HG03108 (cell line): ENCODE data around the gene PVALEF.

Source experiments
- ATAC-seq: cut with Tn5 transposase; IDR thresholded peaks from one replicate; pipeline ENCODE4 v1.9.1; 2021; ENCODE audit warnings: moderate library complexity; ENCODE audit not compliant: unreplicated experiment

The PVALEF gene

DNA sequence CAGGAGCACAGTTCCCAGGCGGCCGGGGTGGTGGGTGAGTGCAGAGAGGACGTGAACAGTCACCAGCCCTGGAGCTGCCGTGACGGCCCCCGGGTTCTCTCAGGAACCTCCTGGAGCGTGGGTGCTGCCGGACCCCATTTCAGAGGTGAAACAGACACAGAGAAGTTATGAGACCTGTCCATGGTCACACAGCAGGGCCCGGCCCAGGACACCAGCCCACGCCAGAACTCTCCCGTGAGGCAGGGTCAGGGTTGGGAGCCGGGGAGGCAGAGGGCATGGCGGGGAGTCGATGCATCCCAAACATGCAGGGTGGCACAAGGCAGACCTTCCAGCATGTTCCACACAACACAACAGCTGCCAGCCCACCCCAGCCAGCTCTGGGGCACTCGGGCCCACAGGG lies 3.8 kb upstream of the PVALEF start:
- no peak for ATAC-seq

DNA sequence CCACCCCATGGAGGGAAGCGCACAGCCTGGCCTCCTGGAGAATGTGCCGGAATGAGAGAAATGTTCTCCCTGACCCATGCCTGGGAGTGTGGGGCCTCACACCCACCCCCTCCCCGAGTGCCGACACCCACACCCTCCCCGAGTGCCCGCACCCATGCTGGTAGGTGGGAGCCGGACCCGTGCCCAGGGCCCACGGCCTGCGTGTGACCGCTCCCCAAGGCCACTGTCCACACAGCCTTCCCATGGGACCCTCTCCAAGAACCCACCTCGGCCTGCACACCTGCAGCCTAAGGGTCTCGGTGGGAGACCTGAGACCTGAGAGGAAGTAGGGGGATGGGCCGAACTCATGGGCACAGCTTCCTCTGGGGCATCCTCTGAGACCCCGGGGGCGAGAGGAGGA lies 3.3 kb upstream of the PVALEF start:
- no peak for ATAC-seq

DNA sequence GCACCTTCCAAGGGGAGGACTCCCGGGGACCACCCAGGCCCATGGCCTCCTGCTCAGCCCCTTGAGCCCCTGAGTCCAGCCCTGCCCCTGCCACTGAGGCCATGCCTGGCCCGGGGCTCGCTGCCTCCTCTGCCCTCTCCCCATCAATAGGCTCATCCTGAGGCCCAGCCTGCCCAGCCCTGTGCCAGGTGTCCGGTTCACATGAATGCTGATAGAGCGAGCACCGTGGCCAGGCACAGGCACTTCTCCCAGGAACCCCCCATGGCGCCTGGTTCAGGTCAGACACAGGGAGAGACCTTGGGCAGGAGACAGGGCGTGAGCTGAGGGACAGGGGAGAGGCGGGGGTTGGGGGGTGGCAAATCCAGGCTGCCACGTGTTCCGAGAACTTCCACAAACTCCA lies 2.8 kb upstream of the PVALEF start:
- ATAC-seq: no peak

DNA sequence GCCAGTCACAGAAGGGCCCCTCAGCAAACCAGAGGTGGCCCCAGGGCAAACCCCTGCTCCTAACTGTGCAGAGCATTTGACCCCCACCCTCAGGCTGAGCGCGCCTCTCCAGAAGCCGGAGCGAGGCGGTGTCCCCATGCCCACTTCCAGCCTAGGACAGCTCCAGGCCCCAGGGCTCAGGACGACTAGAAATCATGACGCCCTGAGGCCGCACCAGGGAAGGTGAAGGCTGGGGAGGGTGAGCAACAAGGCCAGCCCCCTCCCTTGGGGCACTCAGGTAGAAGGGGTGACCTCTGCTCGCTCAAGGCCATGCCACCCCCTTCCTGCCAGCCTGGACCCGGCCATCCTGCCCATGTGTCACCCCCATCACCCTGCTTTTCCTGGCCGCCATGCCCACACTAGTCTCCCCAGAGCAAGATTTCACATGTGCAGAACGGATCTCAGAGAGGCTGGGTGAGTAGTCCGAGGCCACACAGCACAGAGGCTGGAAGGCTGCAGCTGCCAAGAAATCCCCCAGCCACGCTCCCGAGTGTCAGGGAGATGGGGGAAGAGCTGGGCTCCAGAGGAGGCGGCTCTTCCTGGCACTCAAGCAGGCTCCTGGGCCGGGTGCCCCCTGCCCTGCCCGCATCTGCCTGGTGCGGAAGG lies 2.1 kb upstream of the PVALEF start:
- ATAC-seq: no peak

DNA sequence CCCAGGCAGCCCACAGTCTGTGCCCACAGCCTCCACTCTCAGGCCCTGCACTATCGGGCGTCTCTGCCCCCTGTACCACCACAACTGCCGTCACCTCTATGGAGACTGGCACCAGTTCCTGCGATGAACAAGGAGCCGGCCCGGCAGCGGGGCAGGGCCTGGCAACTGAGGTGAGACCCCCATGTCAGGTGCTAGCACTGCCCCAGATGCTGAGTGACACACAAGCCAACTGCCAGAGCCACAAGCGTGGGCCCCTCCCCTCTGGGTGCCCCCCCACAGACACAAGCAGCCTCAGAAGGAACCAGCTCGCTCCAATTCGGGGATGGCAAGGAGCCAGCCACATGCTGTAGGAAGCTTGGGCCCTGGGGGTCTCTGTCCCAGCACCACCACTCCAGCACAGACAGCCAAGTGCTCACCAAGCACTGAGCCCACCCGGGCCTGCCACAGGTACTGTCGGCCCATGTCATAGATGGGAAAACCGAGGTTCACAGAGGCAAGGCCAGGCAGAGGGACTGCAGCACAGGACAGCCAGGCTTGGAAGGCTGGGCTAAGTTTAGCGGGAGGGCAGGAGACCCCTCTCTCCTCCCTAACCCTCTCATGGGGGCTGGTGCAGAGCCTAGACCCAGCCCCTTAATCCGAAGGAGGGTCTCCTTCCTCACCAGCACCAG lies 1.5 kb upstream of the PVALEF start:
- no peak for ATAC-seq

DNA sequence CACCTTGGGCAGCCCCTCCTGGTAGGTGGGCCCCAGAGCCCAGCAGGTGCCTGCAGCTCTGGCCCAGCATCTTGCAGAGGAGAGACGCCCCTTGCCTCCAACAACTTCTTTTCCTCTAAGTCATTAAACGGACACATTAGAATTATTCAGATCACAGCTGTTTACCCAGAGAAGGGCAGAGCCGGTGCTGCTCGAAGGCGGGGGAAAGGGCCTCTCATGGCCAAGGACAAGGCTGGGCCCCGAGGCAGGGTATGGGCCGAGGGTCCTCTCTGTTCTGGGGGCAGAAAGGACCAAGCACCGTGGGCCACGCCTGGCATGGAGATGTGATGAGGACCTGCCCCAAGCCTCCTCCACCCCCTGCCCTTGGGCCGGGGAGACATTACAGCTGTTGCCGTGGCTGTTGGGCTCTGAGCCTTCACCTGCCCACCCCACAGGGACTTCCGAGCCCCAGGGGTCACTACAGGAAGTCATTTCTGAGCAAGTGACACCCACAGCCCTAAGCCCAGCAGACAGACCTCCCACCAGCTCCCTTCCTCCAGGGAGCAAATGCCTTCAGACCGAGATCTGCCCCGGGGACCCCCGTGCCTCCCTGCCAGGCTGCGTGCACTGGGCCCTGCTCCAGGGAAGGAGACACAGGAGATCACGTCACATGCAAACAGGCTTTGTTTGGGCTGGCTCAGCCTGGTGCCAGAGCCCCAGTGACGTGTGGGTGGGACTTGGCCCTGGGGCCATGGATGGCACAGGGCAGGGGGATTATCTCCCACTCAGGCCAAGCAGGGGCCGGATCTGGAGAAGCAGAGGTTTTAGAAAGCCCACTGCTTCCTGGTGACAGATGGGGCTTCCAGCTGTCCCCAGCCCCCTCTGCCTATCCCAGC lies 699 bp upstream of the PVALEF start:
- ATAC-seq: no peak

DNA sequence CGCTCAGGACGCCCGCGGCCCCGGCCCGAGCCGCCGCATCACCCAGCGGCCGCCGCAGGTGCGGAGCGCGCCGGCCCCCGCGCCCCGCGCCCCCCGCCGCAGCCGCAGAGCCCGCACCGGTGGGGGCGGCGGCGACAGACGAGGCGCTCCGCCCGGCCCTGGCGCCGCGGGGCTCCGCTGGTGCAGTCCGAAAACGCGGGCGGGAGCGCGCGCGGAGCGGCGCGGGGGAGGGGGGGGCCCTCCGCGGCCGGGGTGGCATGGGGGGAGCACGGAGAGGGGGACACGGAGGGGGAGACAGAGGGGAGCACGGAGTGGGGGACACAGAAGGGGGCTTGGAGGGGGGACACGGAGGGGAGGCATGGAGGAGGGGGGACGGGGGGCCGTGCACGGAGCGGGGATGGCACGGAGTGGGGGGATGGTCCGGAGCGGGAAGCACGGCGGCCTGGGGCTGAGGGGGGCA lies 756 bp downstream of the PVALEF start, which contains the start of gene AATK:
AATK (minus strand) TSS at position 189 of the 460 bp plus-strand sequence. CDS start 229 bp downstream, outside the sequence.
- no peak for ATAC-seq

DNA sequence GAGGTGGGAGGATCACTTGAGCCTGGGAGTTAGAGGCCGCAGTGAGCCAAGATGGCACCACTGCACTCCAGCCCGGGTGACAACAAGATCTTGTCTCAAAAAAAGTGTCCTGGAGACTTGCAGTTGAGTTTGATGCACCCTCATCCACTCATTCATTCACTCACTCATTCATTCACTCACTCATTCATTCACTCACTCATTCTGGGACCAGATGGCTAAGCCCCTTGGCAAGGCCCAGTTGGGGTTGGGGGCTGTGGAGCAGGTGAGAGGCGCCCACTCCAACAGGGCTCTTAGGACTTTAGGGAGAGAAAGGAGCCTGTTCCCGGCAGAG lies 1.9 kb downstream of the PVALEF start:
- ATAC-seq: no peak

DNA sequence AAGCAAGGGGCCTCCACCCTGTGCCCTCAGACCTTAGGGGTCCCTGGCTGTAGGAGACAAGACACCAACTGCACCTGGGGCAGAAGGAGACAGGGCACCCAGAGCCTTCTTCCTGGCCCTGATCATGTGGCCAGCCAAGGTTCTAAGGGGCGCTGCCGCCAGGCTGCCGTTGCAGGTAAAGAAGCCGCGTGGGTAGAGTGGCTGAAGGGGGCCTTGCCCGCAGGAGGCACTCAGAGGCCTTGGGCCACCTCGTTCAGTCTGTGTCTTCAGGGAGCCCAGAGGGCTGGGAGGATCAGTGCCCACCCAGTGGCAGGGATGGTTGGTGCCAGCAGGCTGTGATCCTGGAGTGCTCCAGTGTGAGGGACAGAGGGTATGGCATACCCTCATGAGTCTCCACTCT lies 2.3 kb downstream of the PVALEF start:
- ATAC-seq: no peak

DNA sequence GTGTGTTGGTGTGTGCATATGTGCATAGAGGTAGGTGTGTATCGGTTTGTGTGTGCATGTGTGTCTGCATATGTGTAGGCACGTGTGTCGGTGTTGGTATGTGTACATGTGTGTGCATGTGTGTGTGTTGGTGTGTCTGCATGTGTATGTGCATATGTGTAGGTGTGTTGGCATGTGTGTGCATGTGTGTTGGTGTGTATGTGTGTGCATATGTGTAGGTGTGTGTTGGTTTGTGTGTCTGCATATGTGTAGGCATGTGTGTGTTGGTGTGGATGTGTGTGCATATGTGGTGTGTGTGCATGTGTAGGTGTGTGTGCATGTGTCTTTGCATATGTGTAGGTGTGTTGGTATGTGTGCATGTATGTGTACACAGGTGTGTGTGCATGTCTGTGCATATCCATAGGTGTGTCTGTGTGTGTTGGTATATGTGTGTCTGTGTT lies 4.6 kb downstream of the PVALEF start:
- no peak for ATAC-seq

DNA sequence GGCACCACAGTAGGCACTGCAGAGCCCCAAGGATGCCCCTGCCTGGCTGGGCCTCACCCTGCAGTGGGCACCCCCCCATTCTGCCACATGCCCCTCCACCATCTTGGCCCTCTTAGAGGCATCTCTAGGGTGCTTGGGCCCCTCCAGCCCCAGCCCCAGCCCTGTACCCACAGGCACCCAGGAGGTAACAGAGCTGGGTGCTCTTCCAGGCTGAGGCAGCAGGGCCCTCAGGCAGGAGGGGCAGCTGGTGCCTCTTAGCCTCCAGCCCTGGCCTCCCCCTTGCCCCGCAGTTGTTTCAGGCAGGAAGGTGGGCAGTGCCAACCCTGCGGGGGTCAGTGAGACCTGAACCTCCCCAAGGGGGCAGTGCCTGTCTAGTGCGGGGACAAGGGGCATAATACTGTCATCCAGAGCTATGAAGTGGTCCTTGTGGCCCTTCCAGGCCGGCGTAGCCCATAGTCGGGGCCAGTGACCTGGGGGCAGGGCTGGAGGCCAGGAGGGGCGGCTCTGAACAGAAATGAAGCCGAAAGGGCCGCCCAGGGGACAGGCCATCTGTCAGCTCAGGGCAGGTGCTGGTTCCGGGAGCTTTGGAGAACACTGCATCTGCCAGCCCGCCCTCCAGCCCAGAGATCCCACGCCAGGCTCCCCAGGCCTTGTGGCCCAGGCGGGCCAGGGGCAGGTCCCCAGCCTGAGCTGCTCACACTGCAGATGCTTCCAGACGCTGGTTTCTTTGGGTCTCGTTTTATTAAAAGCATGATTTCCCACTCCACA lies 5.6 kb downstream of the PVALEF start:
- no peak for ATAC-seq

DNA sequence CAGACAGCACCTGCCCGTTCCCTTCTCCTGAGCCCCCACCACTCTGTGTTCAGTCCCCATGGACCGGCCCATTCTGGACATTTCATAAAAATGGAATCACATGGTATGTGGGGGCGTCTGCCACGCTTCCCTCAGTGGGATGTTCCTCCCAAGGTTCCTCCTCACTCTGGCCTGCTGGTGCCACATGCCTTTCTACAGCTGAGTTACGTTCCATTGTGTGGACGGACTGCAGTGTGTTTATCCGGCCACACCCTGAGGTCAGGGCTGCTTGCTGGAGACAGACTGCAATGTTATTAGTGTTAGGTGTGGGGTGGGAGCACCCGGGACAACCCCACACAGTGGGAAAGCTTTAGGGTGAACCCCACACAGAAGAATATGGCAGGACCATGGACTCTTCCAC lies 6.6 kb downstream of the PVALEF start:
- ATAC-seq: no peak

DNA sequence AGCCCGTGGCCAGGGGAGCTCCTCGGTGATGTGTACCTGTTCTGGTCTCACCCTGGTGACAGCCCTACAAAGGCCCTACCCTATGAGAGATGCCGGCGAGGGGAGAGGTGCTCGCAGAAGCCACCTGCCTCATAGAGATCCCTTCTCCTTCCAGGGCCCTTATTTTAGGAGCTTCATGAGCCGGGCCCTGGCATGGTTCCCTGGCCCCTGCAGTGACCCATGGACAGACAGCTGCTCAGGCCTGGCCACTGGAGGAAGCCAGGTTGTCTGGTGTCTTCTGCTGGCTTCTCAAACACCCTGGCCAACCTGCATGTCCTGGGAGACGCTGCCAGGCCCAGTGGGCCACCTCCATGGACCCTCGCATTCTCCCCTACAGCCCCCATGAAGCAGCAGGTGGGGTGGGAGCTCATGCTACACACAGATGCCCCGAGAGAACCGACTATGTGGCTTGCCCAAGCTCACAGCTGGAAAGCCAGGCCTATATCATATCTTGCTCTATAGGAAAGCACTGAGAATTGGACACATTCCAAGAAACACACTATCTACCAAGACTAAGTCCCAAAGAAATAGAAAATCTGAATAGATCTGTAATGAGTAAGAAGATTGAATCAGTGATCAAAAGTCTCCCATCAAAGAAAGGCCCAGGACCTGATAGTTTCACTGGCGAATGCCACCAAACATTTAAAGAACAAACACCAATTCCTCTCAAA lies 7.9 kb downstream of the PVALEF start:
- ATAC-seq: no peak

DNA sequence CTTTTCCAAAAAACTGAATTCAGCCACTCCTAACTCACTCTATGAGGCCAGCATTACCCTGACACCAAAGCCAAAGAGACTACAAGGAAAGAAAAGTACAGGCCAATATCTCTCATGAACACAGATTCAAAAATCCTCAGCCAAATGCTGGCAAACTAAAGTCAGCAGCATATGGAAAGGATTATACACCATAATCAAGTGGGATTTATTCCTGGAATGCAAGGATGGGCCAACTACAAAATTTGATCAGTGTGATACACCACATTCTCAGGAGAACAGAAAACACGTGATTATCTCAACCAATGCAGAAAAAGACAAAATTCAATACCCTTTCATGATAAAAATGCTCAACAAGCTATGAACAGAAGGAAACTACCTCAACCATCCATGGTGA lies 8.5 kb downstream of the PVALEF start:
- ATAC-seq: no peak

DNA sequence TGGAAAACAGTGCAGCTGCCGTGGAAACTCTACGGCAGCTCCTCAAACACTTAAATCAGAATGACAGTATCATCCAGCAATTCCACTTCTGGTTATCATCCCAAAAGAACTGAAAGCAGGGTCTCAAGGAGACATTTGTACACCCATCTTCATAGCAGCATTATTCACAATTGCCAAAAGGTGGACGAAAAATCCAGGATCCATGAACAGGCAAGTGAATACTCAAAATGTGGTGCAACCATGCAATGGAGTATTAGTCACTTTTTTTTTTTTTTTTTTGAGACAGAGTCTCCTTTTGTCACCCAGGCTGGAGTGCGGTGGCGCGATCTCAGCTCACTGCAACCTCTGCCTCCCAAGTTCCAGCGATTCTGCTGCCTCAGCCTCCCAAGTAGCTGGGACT lies 11.4 kb downstream of the PVALEF start:
- ATAC-seq: no peak

DNA sequence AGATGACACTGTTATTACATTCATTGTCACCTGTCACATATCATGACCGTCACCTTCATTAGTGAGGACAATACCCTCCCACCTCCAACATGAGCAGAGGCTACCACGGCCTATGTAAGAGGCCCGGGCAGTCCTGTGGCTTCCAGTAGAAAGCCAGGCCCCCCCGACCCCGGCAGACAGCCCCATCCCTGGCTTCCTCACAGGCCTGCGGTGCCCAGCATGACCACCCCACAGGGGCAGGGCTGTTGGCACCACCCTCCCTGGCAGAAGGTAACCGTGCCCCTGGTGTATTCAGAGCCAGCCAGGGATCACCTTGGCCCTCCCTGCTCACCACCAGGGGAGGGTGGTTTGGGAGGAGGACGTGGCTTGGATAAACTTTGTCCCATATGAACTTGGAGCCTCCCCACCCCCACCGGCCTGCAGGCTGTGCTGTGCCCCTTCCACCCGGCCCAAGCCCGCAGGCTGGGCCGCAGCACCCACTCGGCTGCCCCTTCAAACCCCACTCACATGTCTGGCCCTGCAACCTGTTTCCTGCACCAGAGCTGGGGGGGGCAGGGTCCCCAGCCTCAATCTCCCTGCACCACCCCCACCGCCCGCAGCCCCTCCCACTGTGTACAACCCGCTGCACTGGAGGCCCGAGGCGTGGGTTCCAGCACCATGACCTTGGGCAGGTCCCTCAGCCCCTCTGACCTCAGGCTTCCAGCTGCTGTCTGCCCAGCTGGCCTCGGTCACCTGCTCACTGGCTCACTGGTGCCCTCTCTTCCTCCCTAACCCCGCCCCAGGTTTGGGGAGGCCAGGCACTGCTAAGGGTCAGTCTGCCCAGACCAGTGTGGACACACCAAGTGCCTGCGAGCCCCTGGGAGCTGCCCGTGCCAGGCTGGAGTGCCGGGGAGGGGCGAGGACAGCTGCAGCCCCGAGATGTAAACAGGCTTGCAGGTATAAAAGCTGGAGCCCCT lies 13.1 kb downstream of the PVALEF start:
- ATAC-seq: no peak

DNA sequence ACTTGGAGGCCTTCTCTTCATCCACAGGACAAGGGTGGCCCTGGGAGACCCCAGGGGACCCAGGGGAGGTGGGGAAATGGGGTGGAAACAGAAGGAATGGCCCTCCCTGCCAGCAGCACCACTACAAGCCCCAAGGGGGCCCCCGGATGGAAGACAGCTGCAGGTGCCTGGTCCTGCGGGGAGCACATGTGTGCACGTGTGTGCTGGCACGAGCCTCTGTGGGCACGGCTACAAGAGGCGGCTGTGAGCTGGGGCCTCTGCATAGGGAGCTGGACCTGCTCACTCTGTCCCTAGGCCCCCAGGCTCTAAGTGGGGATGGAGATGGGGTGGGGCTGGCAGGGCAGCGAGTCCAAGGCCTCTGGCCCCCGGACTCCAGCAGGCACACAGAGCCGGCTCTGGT lies 13.9 kb downstream of the PVALEF start:
- ATAC-seq: no peak

DNA sequence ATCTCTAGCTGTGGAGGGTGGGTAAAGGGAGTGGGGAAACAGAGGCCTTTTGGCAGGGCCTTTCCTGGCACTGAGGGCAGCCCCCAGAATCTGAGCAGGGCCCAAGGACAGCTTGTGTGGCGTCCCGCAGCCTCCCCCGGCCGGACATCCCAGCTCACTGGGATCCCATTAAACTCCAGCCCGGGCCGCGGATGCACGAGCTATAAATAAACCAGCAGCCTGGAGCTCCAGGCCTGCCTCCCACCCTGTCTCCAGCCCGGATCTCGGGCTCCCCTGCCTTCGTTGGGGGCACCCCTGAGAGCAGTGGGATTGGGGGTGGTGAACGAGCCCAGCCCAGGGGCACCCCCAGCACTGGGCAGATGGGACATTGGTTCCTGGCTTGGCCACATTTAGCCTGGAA lies 14.6 kb downstream of the PVALEF start:
- ATAC-seq: no peak
